ENCODE results near the gene PROCA1. TPM values are rescaled to one million over a fixed set of nuclear protein-coding genes. Genes with fewer than 3 reads are reported as not detected.

PROCA1 gene
- total and polyA plus RNA-seq, 2 of the 13 experiments (the other 11 are each of a cell fraction or from before 2014, with no cell fraction given) = 0.73 to 1.5 TPM

DNA sequence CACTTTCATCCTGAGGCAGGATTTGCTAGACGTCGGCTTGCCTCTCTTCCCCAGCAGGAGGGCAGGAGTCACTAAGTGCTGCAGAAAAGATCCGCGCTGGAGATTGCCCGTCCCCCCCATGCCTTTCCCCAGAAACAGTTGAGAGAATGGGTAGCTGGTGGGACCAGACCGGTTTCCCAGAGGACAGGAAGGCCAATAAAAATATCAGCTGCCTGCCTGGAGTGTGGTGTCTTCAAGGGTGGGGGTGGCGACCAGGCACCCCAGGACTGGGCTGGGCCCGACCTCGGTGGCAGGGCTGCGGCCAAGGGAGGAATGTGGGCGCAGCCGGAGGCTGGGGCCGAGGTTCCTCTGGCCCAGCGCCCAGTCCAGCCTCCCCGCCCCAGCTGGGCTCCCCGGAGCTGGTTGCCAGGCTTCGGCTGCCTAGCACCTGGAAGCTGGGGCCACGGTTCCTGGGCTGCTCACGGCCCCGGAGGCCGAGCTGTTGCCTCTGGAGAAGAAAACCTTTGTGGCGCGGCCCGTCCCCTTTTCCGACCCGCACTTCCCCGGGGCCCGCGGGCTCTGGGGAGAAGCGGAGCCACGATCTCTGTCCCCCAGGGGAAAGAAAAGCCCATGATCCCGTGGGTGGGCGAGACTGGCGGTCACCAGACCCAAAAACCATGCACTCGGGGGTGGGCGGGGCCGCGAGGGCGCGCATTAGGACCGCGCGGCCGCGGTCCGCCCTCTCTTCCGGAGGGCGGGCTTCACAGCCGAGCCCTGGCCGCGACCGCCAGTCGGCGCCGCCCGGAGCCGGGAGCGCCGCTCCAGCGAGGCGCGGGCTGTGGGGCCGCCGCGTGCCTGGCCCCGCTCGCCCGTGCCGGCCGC is 31.8 kb upstream of the PROCA1 start, which contains the start of gene TRAF4 (continued):
- TF ChIP-seq, protein P1, sequence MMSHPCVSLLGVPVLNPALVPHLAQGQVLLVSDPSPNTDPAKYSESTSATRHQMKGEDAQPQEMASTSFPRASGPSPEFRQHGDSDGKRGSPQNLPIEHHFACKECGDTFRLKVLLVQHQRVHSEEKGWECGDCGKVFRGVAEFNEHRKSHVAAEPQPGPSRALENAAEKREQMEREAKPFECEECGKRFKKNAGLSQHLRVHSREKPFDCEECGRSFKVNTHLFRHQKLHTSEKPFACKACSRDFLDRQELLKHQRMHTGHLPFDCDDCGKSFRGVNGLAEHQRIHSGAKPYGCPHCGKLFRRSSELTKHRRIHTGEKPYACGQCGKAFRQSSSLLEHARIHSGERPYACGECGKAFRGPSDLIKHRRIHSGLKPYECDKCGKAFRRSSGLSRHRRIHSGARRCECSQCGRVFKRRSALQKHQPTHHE (CRISPR knock-in tag; IDR thresholded peaks at IDR 0.05; ENCODE audit: borderline replicate concordance) = peak; percentile 52; the same call in 1 of the 2 replicates
- TF ChIP-seq ZNF670 (CRISPR knock-in tag; IDR thresholded peaks at IDR 0.05; ENCODE audit: borderline replicate concordance) (0 out of 2 replicates have a peak, but pooled peaks have one; percentile 32), ZNF678 (CRISPR knock-in tag; IDR thresholded peaks at IDR 0.05) (peak; percentile 77; the same call in 1 of the 2 replicates), ZNF598 (CRISPR knock-in tag; IDR thresholded peaks at IDR 0.05; ENCODE audit: borderline replicate concordance) (0 out of 2 replicates have a peak, but pooled peaks have one; percentile 41), PHF8 (CRISPR knock-in tag; IDR thresholded peaks at IDR 0.05) (peak; percentile 42), ZNF850 (CRISPR knock-in tag; conservative IDR thresholded peaks at IDR 0.05) (no peak), ZNF546 (CRISPR knock-in tag; conservative IDR thresholded peaks at IDR 0.05) (peak; percentile 44), ZNF891 (CRISPR knock-in tag; IDR thresholded peaks at IDR 0.05) (peak; percentile 71; the same call in 1 of the 2 replicates), ARNTL (CRISPR knock-in tag; IDR thresholded peaks at IDR 0.05) (peak; percentile 20; the same call in 1 of the 2 replicates), ZNF572 (CRISPR knock-in tag; IDR thresholded peaks at IDR 0.05) (0 out of 2 replicates have a peak, but pooled peaks have one; percentile 24), RXRA (CRISPR knock-in tag; IDR thresholded peaks at IDR 0.05) (0 out of 2 replicates have a peak, but pooled peaks have one; percentile 10), MEF2D (CRISPR knock-in tag; IDR thresholded peaks at IDR 0.05) (no peak), SAFB2 (CRISPR knock-in tag; IDR thresholded peaks at IDR 0.05; ENCODE audit: borderline replicate concordance, low read depth) (peak; percentile 88; the same call in 1 of the 2 replicates), HHEX (CRISPR knock-in tag; IDR thresholded peaks at IDR 0.05) (no peak)
- TF ChIP-seq, protein P2, sequence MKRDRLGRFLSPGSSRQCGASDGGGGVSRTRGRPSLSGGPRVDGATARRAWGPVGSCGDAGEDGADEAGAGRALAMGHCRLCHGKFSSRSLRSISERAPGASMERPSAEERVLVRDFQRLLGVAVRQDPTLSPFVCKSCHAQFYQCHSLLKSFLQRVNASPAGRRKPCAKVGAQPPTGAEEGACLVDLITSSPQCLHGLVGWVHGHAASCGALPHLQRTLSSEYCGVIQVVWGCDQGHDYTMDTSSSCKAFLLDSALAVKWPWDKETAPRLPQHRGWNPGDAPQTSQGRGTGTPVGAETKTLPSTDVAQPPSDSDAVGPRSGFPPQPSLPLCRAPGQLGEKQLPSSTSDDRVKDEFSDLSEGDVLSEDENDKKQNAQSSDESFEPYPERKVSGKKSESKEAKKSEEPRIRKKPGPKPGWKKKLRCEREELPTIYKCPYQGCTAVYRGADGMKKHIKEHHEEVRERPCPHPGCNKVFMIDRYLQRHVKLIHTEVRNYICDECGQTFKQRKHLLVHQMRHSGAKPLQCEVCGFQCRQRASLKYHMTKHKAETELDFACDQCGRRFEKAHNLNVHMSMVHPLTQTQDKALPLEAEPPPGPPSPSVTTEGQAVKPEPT (CRISPR knock-in tag; IDR thresholded peaks at IDR 0.05; ENCODE audit: low read depth) = 0 out of 2 replicates have a peak, but pooled peaks have one; percentile 16
- TF ChIP-seq, protein P3, sequence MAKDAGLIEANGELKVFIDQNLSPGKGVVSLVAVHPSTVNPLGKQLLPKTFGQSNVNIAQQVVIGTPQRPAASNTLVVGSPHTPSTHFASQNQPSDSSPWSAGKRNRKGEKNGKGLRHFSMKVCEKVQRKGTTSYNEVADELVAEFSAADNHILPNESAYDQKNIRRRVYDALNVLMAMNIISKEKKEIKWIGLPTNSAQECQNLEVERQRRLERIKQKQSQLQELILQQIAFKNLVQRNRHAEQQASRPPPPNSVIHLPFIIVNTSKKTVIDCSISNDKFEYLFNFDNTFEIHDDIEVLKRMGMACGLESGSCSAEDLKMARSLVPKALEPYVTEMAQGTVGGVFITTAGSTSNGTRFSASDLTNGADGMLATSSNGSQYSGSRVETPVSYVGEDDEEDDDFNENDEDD (CRISPR knock-in tag; IDR thresholded peaks at IDR 0.05; ENCODE audit: borderline replicate concordance) = no peak

Measured in HepG2 (cell line).